ENCODE results near the gene FAM110D. TPM values are rescaled to one million over a fixed set of nuclear protein-coding genes. Genes with fewer than 3 reads are reported as not detected.

Gene FAM110D
- polyA plus RNA-seq, 4 donors = 1.2 to 1.7 (median 1.3) TPM

Other genes starting within 250 kb of the FAM110D start
- gene PAFAH2, start 161.0 kb upstream of the FAM110D start, polyA plus RNA-seq (ENCODE audit: insufficient read length in 4 of 4) = 10 to 100 TPM; 17.1 to 22.2 (median 19.1) TPM
- gene EXTL1, start 137.3 kb upstream of the FAM110D start, polyA plus RNA-seq (ENCODE audit: insufficient read length in 4 of 4) = 1 to 10 TPM; 1.0 to 1.7 (median 1.4) TPM
- 1 to 10 TPM; 3.1 to 6.8 (median 4.8) TPM for gene SLC30A2, start 113.0 kb upstream of the FAM110D start, polyA plus RNA-seq (ENCODE audit: insufficient read length in 4 of 4)
- gene TRIM63, start 91.4 kb upstream of the FAM110D start, polyA plus RNA-seq (ENCODE audit: insufficient read length in 4 of 4) = under 1 TPM; 0.51 to 0.86 (median 0.77) TPM
- gene PDIK1L, start 47.3 kb upstream of the FAM110D start, polyA plus RNA-seq (ENCODE audit: insufficient read length in 4 of 4) = 10 to 100 TPM; 17.9 to 23.1 (median 22.2) TPM
- under 1 TPM in 1 of 4 donors, not detected in 3; 0.17 TPM for gene C1orf232, start 9.9 kb downstream of the FAM110D start, polyA plus RNA-seq (ENCODE audit: insufficient read length in 4 of 4)
- gene ZNF593, start 10.8 kb downstream of the FAM110D start, polyA plus RNA-seq (ENCODE audit: insufficient read length in 4 of 4) = 10 to 100 TPM; 11.4 to 29.1 (median 14.6) TPM
- 1 to 10 TPM in 2 of 4 donors, under 1 TPM in 2; 0.61 to 1.3 (median 1.1) TPM for gene ZNF593OS, start 12.8 kb downstream of the FAM110D start, polyA plus RNA-seq (ENCODE audit: insufficient read length in 4 of 4)
- gene CNKSR1, start 18.4 kb downstream of the FAM110D start, polyA plus RNA-seq (ENCODE audit: insufficient read length in 4 of 4) = 10 to 100 TPM; 10.7 to 16.2 (median 14.0) TPM
- under 1 TPM in 1 of 4 donors, not detected in 3; 0.08 TPM for gene CATSPER4, start 31.5 kb downstream of the FAM110D start, polyA plus RNA-seq (ENCODE audit: insufficient read length in 4 of 4)
- 10 to 100 TPM; 13.4 to 17.1 (median 15.9) TPM for gene CEP85, start 75.1 kb downstream of the FAM110D start, polyA plus RNA-seq (ENCODE audit: insufficient read length in 4 of 4)
- gene SH3BGRL3, start 121.0 kb downstream of the FAM110D start, polyA plus RNA-seq (ENCODE audit: insufficient read length in 4 of 4) = 100 to 1,000 TPM in 3 of 4 donors, 10 to 100 TPM in 1; 99.2 to 120 (median 108) TPM
- gene UBXN11, start 147.6 kb downstream of the FAM110D start, polyA plus RNA-seq (ENCODE audit: insufficient read length in 4 of 4) = 10 to 100 TPM; 36.2 to 48.0 (median 38.8) TPM
- 1 to 10 TPM; 1.7 to 8.7 (median 4.8) TPM for gene CD52, start 158.9 kb downstream of the FAM110D start, polyA plus RNA-seq (ENCODE audit: insufficient read length in 4 of 4)
- 1 to 10 TPM in 1 of 4 donors, under 1 TPM in 3; 0.31 to 1.6 (median 0.83) TPM for gene CRYBG2, start 195.1 kb downstream of the FAM110D start, polyA plus RNA-seq (ENCODE audit: insufficient read length in 4 of 4)
- gene ZNF683, start 213.7 kb downstream of the FAM110D start, polyA plus RNA-seq (ENCODE audit: insufficient read length in 4 of 4) = under 1 TPM in 1 of 4 donors, not detected in 3; 0.06 TPM

All from right renal pelvis (tissue), 4 donors.